ENCODE measurements around the gene DCAKD. TPM values are rescaled to one million over a fixed set of nuclear protein-coding genes. Genes with fewer than 3 reads are reported as not detected.

The DCAKD gene
- total and polyA plus RNA-seq, 2 of the 8 experiments (the other 6 are each of a cell fraction or from before 2014, with no cell fraction given), result 35.6 to 52.9 TPM

- 82% methylated on average over 13 of the region's 13 CpGs; no CpG with 5 or more reads in 1 of the 2 experiments for whole genome bisulfite sequencing, 2 experiments (ENCODE audit: extremely low coverage in 1 of 2, insufficient coverage in 1 of 2, insufficient read length in 1 of 2, insufficient replicate concordance in 2 of 2, low coverage in 1 of 2, low lambda C conversion rate in 2 of 2, missing lambda C conversion rate in 1 of 2)
- no peak overlapping the region for H2BK120ac ChIP-seq (replicated peaks; ENCODE audit: low read depth, low read length)
- no peak overlapping the region for H3K9ac ChIP-seq (replicated peaks in 1 of 4; ENCODE audit: extremely low read depth in 1 of 4, low read depth in 3 of 4, low read length in 3 of 4)
- no peak overlapping the region for H3K23ac ChIP-seq (ENCODE audit: insufficient read length)
- ChIA-PET POLR2A (ENCODE audit: partially characterized antibody) (interaction anchor here (1.3 kb wide), 1 partner anchor 9 kb away, joined by 3 read pairs; no protein-coding TSS in a partner anchor), CTCF (ENCODE audit: partially characterized antibody) (interaction anchor here (0.5 to 7.5 kb wide), 8 partner anchors 12 to 721 kb away, joined by 3 to 69 read pairs (median 4); partner anchors contain the start of gene PLCD3)
- no peak overlapping the region for H3K56ac ChIP-seq (replicated peaks; ENCODE audit: insufficient read length, low read depth, low read length)
- no peaks in the 10 kb centered on the region for H3K9me3 ChIP-seq (ENCODE audit: insufficient read depth in 2 of 2, low read depth in 1 of 2, low read length in 1 of 2)
- H2BK15ac ChIP-seq (ENCODE audit: low read length), result no peak overlapping the region
- no peak overlapping the region for H4K5ac ChIP-seq (ENCODE audit: insufficient read length, low read depth, low read length)
- no peak overlapping the region for H3K4me2 ChIP-seq (ENCODE audit: insufficient read depth in 1 of 2, low read depth in 2 of 2, low read length in 2 of 2)
- H4K20me1 ChIP-seq (replicated peaks in 1 of 2; ENCODE audit: control insufficient read depth in 1 of 2, insufficient read depth in 2 of 2, low read length in 2 of 2), result peaks cover 0 to 19% of the 10 kb centered on the region in 2 experiments
- peaks cover 26 to 71% (median 59%) of the 10 kb centered on the region in 4 experiments for H3K36me3 ChIP-seq (ENCODE audit: control insufficient read depth in 2 of 4, insufficient read depth in 4 of 4, low read length in 3 of 4)
- H2AK5ac ChIP-seq (ENCODE audit: low read depth, low read length), result no peak overlapping the region
- H4K91ac ChIP-seq (replicated peaks; ENCODE audit: insufficient read length, low read length), result no peak overlapping the region
- H3K18ac ChIP-seq (ENCODE audit: extremely low read depth, low read length), result no peak overlapping the region
- no peak for FAIRE-seq
- H3K14ac ChIP-seq (ENCODE audit: insufficient read length), result no peak overlapping the region
- H3K4me1 ChIP-seq (replicated peaks in 1 of 4; ENCODE audit: control insufficient read depth in 3 of 4, insufficient read depth in 4 of 4, low read length in 3 of 4), result peaks cover 0 to 7% (median 0%) of the 10 kb centered on the region in 4 experiments; a peak in 4 of 7 replicates
- H2AFZ ChIP-seq (ENCODE audit: low read length), result no peak overlapping the region
- H3K79me2 ChIP-seq (ENCODE audit: control insufficient read depth in 1 of 2, insufficient read depth in 2 of 2, low read length in 2 of 2), result no peaks in the 10 kb centered on the region
- no peak for DNase-seq (ENCODE audit: low read depth in 1 of 2, low spot score in 2 of 2)
- H3K27ac ChIP-seq (ENCODE audit: low read depth, low read length), result no peak overlapping the region
- no peak for TF ChIP-seq NANOG (IDR thresholded peaks at IDR 0.05; ENCODE audit: insufficient read depth, low read depth, low read length, poor library complexity, severe bottlenecking)
- TF ChIP-seq CHD2 (IDR thresholded peaks at IDR 0.05; ENCODE audit: low read length), result no peak
- no peak for TF ChIP-seq EP300 (IDR thresholded peaks at IDR 0.05; ENCODE audit: borderline replicate concordance in 1 of 2, low read depth in 2 of 2, low read length in 2 of 2)
- no peak for TF ChIP-seq SIN3A (conservative IDR thresholded peaks at IDR 0.05 in 1 of 2, IDR thresholded peaks at IDR 0.05 in 1 of 2; ENCODE audit: low read depth in 1 of 2, low read length in 2 of 2)
- no peak for TF ChIP-seq RNF2 (IDR thresholded peaks at IDR 0.05; ENCODE audit: borderline replicate concordance, low read depth, low read length, missing control alignments, poor library complexity, severe bottlenecking)
- H3K4ac ChIP-seq (replicated peaks; ENCODE audit: insufficient read length, low read depth, low read length), result no peak overlapping the region
- H2BK20ac ChIP-seq (ENCODE audit: low read length), result no peak overlapping the region
- no peaks in the 10 kb centered on the region; the same call in 1 of the 2 replicates for H3K23me2 ChIP-seq (ENCODE audit: low read depth, low read length)
- H3K4me3 ChIP-seq (ENCODE audit: extremely low read depth in 1 of 4, insufficient read depth in 2 of 4, low read depth in 3 of 4, low read length in 4 of 4), result no peak overlapping the region
- no peak overlapping the region for H2BK12ac ChIP-seq (ENCODE audit: low read depth, low read length)
- no peaks in the 10 kb centered on the region; the same call in 1 of the 2 replicates for H3K79me1 ChIP-seq (ENCODE audit: low read depth, low read length)
- H4K8ac ChIP-seq (ENCODE audit: extremely low read depth, insufficient read depth, low read length), result no peak overlapping the region
- H2BK5ac ChIP-seq (ENCODE audit: low read depth, low read length), result no peak overlapping the region
- H3K27me3 ChIP-seq (replicated peaks in 1 of 4; ENCODE audit: control insufficient read depth in 3 of 4, extremely low read depth in 1 of 4, insufficient read depth in 3 of 4, low read length in 3 of 4), result no peaks in the 10 kb centered on the region
Observed at GRCh38 chr17:45093444-45094110, 42.1 kb upstream of the DCAKD start.
